DMS 273 (cell line): Measurements from ENCODE around the gene IFRD1.

Experiments used
- DNase-seq: peaks from one replicate; lab custom pipeline; 2025; ENCODE audit not compliant: unreplicated experiment; lab: John Stamatoyannopoulos, UW

IFRD1 gene, protein sequence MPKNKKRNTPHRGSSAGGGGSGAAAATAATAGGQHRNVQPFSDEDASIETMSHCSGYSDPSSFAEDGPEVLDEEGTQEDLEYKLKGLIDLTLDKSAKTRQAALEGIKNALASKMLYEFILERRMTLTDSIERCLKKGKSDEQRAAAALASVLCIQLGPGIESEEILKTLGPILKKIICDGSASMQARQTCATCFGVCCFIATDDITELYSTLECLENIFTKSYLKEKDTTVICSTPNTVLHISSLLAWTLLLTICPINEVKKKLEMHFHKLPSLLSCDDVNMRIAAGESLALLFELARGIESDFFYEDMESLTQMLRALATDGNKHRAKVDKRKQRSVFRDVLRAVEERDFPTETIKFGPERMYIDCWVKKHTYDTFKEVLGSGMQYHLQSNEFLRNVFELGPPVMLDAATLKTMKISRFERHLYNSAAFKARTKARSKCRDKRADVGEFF

DNA sequence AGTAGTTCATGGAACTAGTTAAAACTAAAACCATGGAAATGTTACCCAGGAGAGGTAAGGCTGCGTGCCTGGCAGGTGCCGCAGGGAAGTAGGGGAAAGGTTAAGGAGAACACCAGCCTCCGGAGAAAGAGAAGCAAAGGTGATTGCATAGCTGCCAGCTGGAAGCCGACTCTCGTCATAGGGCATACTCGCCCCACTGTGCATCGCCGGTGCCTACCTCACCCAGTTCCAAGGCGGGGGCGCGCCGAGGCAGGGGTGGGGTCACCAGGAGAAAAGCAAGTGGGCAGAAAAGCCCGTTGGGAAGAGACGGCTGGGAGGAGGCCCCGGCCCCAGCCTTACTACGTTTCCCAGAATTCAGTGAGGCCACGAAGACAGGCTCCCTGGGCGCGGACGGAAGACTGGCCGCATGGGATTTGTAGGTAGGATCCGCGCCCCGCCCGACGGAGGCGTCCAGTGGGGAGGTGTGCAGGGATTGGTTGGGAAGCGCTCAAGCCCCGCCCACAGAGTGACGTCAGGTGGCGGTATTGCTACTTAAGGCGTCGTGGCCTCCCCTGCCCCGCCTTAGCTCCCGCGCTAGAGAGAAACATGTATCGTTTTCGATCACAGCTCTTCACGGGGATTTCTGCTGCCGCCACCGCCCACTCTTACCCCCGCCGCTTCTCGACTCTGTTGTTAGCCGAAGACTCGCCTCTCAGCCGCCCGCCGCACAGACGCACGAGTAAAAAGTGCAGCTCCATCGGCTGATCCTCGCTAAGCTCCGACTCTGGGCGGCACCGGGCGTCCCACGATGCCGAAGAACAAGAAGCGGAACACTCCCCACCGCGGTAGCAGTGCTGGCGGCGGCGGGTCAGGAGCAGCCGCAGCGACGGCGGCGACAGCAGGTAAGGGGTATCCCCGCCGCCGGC lies at the start of gene IFRD1:
Gene IFRD1, plus strand, starts transcription at position 559 of the 905 bp plus-strand sequence. Its CDS starts 229 bp downstream, at position 788.
- peak; percentile 100 for DNase-seq

DNA sequence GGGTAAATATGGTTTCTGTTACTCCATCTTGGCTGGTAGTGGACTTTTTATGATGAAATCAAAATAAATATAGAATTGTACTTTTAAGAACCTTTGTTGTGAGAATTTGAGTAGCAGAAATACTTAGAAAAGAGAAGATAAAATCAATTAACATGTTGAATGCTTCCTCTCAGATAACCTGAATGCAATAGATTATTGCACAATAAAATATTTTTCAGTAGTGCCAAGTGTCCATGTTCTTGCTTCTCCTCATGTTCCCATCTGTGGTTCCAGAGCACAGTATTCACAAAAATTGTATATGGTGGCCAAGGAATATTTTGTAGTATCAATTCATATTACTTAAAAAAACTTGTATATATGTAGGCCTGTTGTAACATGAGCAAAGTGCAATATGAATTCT lies 45.9 kb upstream of the IFRD1 start:
- DNase-seq: no peak

DNA sequence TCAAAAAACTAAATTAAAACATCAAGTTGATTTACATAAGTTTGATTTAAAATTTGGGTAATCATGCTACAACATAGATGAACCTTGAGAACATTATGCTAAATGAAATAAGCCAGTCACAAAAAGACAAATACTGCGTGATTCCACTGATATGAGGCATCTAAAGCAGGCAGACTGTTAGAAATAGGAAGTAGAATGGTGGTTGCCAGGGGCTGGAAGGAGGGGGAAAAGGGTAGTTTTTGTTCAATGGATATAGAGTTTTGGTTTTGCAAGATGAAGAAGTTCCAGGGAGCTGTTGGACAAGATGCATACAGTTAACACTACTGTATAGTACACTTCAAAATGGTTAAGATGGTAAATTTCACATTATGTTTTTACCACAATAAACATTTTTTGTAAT lies 45.0 kb upstream of the IFRD1 start:
- DNase-seq: no peak

DNA sequence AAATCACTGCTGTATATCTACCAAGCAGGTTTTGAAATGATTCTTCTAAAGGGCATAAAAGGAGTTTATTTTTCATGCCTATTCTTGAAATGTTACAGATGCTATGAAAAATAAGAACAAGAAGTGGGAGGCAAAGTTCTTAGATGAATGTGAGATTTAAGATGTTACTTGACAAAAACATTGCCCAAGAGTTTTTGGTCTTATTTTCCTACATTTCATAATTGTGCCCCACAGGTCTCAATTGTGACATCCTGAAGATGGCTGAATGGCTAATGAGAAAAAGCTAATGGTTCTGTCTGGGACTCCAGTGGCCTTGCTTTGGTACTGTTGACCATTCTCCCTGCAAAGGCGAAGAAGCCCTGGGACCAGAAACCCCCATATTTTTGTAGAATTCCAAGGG lies 43.0 kb upstream of the IFRD1 start:
- no peak for DNase-seq

DNA sequence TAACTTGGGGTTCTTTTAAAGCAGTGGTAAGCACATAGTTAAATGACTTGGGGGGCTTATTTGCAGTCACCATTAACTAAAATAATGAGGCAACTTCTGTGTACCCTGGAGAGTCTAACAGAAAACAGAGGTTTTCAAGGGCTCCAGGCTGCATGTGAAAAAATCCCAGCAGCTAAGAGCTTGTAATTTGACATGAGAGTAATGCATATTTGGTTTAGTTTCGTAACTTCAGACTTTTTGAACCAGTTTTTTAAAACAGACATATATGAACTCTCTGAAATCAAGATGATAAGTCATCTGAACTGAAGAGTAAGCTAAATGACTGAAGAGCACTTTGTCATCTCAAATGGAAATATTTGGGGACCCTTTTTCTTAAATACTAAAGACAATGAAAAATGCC lies 40.2 kb upstream of the IFRD1 start:
- no peak for DNase-seq

DNA sequence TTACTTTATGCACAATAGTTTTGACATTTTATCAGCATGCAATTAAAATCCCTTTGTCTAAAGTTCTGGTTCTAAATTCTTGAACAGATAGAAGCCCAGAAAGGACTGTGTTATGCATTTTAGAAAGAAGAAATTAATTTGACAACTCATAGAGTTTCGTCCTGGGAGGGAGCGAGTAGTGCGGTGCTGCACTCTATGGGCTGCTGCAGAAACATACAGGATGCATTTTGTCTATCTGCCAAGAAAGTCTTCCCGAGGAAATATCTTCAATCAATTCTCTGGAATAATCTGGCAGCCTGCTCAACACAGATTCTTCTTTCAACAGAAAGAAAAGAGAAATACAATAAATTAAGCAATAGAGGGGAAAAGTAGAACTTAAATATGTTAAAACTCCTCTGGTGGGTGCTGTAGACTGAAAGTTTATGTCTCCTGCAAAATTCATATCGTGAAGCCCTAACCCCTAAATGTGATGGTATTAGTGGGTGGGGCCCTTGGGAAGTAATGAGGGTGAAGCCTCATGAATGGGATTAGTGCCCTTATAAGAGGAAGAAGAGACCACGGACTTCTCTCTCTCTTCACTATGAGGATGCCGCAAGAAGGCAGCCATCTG lies 39.0 kb upstream of the IFRD1 start:
- peak; percentile 80 for DNase-seq

DNA sequence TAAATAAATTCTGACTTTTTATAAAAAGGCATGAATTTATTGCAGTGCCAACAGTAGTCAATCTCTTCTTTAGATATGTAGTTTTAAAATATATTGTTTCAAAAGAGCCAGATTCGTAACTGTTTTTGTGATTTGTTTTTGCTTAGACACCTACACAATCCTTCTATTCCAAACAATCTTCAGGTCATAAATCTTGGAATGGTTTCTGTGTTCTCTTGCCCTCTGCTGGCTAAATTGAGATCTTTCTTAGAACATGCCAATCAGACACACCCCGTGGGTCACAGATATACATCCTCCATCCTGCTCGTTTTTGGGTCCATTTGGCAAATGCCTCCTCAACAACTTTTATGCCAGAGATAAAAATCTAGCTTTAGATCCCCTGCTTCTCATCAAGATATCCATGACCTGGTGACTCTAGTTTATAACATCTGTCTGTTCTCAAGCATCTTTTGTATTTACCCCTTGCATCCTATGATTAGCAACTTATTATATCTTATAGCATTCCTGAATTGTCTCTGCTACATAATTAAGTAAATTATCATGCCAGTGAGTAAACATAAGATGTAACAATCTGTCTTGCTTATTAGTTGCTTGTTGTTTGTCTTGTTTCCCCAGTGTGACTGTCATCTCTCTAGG lies 35.3 kb upstream of the IFRD1 start:
- peak; percentile 86 for DNase-seq

DNA sequence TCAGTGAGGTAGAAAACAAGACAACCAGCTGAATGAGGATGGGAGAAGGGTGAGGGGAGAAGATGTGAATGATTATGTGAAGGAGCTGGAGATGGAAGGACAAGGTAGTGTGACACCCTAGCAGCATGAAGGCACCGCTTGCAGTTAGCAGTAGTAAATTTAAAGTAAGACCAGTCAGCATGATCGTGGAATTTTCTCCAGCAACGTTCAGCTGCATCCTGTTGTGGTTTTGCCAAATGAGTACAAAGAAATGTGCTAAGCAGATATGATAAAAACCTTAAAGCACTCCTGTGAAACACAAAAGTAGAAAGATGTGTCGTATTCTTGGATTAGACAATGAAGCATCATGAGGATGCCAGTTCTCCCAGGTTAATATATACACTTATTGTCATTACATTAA lies 34.1 kb upstream of the IFRD1 start:
- DNase-seq: no peak

DNA sequence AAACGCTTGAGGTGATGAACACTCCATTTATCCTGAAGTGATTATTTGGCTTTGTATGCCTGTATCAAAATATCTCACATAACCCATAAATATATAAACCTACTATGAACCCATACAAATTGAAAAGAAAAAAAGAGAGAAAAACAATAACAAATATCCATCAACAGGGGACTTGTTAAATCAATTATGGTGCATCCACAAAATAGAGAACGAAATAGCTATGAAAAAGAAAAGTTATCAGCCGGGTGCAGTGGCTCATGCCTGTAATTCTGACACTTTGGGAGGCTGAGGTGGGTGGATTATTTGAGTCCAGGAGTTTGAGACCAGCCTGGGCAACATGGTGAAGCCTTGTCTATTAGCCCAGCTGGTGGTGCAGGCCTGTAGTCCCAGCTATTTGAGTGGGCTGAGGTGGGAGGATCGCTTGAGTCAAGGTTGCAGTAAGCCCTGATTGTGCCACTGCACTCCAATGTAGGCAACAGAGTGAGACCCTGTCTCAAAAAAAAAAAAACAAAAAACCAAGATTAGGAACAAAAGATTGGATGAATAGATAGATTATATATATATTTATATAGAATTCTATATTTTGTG lies 30.6 kb upstream of the IFRD1 start:
- peak; percentile 34 for DNase-seq

DNA sequence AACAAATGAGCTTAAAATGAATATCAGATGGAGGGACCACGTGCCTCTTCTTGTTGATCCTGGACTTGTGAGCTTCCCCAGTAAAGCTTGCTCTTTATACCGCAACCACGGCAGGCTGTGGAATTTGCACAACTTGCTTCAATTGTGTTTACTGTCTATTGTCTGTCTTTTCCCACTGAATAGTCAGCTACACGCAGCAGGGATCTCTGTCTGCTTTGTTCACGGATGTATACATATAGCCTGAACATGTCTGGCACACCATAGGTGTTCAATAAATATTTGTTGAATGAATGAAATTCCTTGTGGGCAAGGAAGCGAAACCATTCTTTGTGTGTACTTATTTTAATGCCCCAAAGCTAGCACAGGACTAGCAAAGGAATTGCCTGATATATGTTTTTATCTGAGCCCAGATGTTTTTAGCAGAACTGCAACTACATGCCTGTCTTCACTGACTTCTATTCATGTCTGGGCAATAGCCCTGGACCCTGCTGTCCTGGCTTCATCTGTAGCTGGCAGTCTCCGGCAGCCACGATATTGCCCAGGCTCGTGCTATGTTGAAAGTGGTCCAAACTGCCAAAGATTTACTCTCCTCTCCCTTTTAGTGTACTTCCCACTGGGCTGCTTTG lies 29.9 kb upstream of the IFRD1 start:
- DNase-seq: peak; percentile 63

DNA sequence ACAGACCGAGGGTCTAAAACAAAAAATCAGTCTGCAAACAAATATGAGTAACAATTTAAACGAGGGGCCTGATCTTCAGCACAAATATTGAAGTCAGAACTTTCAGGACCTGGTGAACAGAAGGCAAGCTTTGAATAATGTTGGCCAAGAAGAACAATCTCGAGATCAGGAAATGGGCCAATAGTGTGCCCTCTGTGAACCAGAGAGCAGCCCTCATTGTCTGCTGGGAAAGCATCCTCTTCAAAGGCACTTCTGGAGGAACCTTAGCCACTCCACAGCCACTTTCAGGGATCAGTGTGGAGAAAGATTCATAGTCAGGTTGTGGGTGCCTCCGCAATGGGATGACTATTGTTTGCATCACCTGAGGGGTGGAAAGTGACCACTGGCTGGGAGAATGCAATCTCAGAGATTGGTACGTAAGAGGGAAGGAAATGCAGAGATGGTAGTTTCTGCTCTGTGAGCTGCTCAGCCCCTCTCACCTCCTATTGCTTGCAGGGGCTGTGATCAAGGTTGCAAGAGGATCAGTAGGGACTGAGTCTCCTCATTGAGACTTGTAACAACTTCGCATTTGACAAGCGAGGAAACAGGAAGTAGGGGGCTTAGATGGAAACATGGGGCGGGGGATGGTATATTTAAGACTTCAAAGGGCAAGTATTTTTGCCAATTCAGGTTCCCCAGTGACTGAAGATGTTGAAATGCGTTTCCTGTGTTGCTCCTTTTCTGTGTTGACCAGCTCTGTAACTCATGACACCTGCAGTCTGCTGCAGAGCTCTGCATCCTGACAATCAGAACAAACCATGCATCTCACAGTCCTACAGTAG lies 28.4 kb upstream of the IFRD1 start:
- peak; percentile 21 for DNase-seq

DNA sequence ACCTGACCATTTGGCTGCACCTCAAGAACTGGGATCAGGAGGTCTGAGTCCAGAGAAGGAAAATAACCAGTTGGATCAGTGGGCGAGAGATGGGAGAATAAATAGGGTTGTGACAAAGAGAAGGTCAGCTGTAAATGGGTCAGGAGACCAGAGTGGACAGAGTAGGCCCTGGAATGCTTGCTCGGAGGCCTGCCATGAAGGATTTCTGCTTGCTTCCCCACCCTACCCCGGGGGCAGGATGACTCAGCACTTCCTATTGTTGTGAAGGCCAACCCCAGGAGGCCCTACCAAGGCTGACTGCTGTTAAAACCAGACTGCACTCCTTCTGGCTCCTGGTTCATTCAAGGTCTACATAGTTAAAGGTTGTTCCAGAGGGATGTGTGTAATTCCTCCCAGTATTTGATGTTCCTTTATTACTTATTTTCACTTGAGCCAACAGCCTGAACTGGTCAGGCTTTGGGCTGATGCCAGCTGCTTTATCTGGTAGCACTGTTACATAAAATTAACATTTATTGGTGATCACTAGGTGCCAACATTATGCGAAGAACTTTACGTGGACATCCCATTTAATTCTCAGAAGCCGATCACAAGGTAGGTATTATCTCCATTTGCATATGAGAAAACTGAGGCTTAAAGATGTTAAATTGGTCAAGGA lies 27.3 kb upstream of the IFRD1 start:
- DNase-seq: peak; percentile 84

DNA sequence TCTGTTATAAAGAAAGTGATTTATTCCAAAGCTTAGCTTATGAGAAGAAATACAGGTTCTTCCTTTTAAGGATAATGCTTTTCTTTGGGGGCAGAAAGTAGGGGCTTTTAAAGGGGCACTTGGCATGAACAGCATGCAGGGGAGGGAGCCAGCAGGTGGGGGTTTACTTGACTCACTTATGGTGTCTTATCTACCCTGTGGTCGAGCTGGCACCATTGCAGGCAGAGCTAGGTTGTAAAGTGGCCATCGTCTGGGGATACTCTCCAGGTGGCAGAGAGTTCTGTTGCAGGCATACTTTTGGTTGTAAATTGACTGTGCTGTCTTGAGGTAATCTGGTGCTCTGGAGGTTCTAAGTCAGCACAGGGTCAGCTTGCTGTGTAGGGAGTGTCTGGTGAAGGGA lies 26.3 kb upstream of the IFRD1 start:
- peak; percentile 53 for DNase-seq

DNA sequence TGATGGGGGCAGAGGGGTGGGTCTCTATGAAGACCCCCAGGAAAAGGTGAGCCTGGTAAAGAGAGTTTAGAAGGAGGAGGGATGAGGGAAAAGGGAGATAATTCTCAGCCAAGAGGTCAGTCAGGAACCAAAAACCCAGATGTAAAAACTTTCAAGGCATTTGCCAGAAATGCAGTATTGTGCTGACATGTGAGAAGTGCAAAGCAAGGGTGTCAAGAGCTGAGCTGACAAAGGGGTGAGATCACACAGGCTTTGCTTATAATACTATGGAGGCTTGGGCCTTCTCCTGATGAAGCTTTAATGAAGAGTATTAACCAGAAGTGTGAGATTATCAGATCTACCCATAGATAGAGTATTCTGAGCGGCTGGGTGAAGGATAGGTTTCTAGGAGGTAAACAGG lies 22.3 kb upstream of the IFRD1 start:
- DNase-seq: no peak

DNA sequence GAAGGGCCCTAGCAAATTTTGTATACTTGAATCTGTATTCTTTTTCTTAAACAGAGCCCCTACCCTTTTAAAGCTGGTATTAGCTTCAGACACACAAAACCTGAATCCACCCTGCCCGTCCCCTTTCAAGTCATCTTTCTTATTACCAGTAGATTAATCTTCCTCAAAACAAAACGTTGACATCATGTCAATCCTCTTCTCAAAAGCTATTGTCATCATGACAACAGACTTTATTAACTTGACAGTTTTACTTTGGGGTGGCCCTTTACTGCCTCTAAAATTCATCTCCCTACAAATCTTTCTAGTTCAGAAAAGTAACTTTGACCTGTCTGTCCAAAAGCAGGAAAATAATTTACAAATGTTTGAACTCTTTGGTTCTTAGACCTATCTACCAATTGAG lies 21.5 kb upstream of the IFRD1 start:
- DNase-seq: no peak

DNA sequence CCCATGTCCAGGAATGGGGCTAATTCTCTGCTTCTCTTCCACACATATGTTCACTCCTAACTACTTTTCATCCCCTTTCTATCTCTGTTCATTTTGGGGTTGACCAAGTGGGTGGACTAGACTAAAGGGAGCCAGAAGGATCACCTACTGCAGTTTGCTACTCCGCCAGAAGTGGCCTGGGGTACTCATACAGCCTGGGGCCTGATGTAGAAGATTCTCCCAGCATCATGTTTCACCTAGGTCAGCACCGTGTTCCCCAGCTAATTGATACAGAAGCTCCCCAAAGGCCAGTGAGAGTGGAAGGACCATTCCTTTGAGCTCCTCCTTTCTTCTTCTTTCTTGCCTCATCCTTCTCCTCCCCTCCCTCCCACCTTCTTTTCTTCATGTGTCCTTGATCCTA lies 19.6 kb upstream of the IFRD1 start:
- DNase-seq: no peak

DNA sequence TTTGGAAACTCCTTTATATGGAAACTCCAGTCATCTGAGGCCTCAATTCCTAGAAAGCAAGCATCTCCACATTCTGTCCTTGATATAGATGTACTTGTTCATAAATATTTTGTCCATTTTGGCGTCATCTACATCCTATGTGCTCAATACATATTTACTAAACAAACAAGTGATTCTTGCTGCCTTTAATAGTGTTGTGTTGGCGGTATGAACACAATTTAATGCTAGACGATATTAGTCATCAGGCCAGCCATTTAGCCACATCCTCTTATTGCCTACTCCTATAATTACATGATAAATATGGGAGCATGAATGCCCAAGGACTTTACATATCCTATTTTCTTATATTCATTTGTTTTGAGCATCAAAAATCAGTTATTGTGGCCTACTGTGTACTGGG lies 18.5 kb upstream of the IFRD1 start:
- DNase-seq: no peak

DNA sequence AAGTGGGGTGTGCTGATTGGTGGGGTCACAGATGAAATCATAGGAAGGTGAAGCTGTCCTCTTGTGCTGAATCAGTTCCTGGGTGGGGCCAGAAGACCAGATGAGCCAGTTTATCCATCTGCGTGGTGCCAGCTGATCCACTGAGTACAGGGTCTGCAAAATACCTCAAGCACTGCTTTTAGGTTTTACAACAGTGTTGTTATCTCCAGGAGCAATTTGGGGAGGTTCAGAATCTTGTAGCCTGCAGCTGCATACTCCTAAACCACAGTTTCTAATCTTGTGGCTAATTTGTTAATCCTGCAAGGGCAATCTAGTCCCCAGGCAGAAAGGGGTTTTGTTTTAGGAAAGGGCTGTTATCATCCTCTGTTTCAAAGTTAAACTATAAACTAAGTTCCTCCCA lies 17.0 kb upstream of the IFRD1 start:
- no peak for DNase-seq

DNA sequence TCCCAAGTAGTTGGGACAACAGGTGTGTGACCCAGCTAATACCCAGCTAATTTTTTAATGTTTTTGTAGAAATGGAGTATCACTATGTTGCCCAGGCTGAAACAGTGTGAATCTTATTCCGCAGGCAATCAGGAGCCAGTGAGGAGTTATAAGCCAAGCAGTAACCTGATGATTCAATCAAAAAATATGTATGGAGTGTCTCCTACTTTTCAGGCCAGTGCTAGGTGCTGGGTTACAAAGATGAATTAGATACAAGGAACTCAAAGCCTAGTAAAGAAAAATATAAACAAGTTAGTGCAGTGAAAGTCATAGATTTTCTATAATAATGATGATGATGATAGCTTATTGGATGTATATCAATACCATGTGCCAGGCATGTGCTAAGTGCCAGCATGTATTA lies 13.2 kb upstream of the IFRD1 start:
- no peak for DNase-seq
